ENCODE measurements around the gene WRAP73. TPM values are rescaled to one million over a fixed set of nuclear protein-coding genes. Genes with fewer than 3 reads are reported as not detected.
"Not testable (repeated sequence)": the region's sequence is repeated elsewhere in the genome, so short reads cannot be mapped to it uniquely, and the experiment has no call there.

The WRAP73 gene
- total RNA-seq, 3 donors from 2014 or later, result 19.3 to 23.6 (median 20.2) TPM

- H3K4me1 ChIP-seq, result peaks cover 6% of the 10 kb centered on the region in 2 donors
- DNase-seq (ENCODE audit: low spot score in 2 of 2), result peak; percentile 98 to 99
- TF ChIP-seq POLR2A (IDR thresholded peaks at IDR 0.05) (no peak), POLR2AphosphoS5 (IDR thresholded peaks at IDR 0.05) (peak; percentile 54 to 82 (median 73))
- H3K9me3 ChIP-seq, result no peaks in the 10 kb centered on the region
- H3K27me3 ChIP-seq, result no peaks in the 10 kb centered on the region
- intact Hi-C loops (cut with DNase I; ENCODE audit: low total_unique reads), result no loop called here
- peak within 1 kb of the TSS; percentile 85 to 95 for H3K27ac ChIP-seq
- peak within 1 kb of the TSS; percentile 91 to 100 (median 96) for H3K4me3 ChIP-seq
- H3K36me3 ChIP-seq, result peaks cover 7% of the 10 kb centered on the region
Measured at GRCh38 chr1:3624200-3625136, 25.4 kb downstream of the WRAP73 start, which contains the start of gene TPRG1L. Gene TPRG1L (plus strand): TSS chr1:3625015. CDS start chr1:3625073, 58 bp downstream.

- Histone ChIP-seq H3K27ac (peak overlapping the region; percentile 85 to 88), H3K9me3 (no peaks in the 10 kb centered on the region), H3K27me3 (no peaks in the 10 kb centered on the region), H3K4me1 (peaks cover 6% of the 10 kb centered on the region in 2 donors), H3K36me3 (peaks cover 7% of the 10 kb centered on the region), H3K4me3 (peak overlapping the region; percentile 91 to 100 (median 96))
- DNase-seq (ENCODE audit: low spot score in 2 of 2), result no peak
- intact Hi-C loops (cut with DNase I; ENCODE audit: low total_unique reads), result no loop called here
- no peak for TF ChIP-seq CTCF (IDR thresholded peaks at IDR 0.05)
- no peak for TF ChIP-seq POLR2AphosphoS5 (IDR thresholded peaks at IDR 0.05)
- TF ChIP-seq POLR2A (IDR thresholded peaks at IDR 0.05), result no peak
Measured at GRCh38 chr1:3623441-3624199, 26.3 kb downstream of the WRAP73 start.

GRCh38 chr1:3622102-3622501, 27.8 kb downstream of the WRAP73 start:
- H3K27ac ChIP-seq; intact Hi-C loops (cut with DNase I; ENCODE audit: low total_unique reads): not testable (repeated sequence)

GRCh38 chr1:3621151-3621671, 28.7 kb downstream of the WRAP73 start:
- intact Hi-C loops (cut with DNase I; ENCODE audit: low total_unique reads), result not testable (repeated sequence)

More at GRCh38 chr1:3622102-3622501, 27.8 kb downstream of the WRAP73 start:
- H3K4me1 ChIP-seq; H3K27me3 ChIP-seq; H3K9me3 ChIP-seq; DNase-seq (ENCODE audit: low spot score in 2 of 2); H3K4me3 ChIP-seq; H3K36me3 ChIP-seq: not testable (repeated sequence)

GRCh38 chr1:3620708-3621107, 29.2 kb downstream of the WRAP73 start:
- H3K27ac ChIP-seq, result no peak overlapping the region
- no peak overlapping the region for H3K4me3 ChIP-seq
- intact Hi-C loops (cut with DNase I; ENCODE audit: low total_unique reads), result no loop called here
- H3K9me3 ChIP-seq, result no peaks in the 10 kb centered on the region
- H3K27me3 ChIP-seq, result no peaks in the 10 kb centered on the region
- H3K4me1 ChIP-seq, result peaks cover 6% of the 10 kb centered on the region in 2 donors
- TF ChIP-seq CTCF (IDR thresholded peaks at IDR 0.05), result no peak
- no peak for TF ChIP-seq POLR2AphosphoS5 (IDR thresholded peaks at IDR 0.05)
- TF ChIP-seq POLR2A (IDR thresholded peaks at IDR 0.05), result no peak
- no peaks in the 10 kb centered on the region for H3K36me3 ChIP-seq
- no peak for DNase-seq (ENCODE audit: low spot score in 2 of 2)

More at GRCh38 chr1:3621151-3621671, 28.7 kb downstream of the WRAP73 start:
- not testable (repeated sequence) for H3K27ac ChIP-seq, H3K36me3 ChIP-seq, H3K4me3 ChIP-seq, H3K9me3 ChIP-seq, H3K27me3 ChIP-seq, H3K4me1 ChIP-seq
- peak; percentile 23 to 61 (median 47) for TF ChIP-seq CTCF (IDR thresholded peaks at IDR 0.05)
- peak in 1 of 2 donors; percentile 20 for DNase-seq (ENCODE audit: low spot score in 2 of 2)
